GM08714 (cell line): ENCODE results near the gene CDK2AP2.

Experiments
- H3K4me3 ChIP-seq: fragments of 200-500 bp; sonication (Bioruptor generic); 2 replicates; pipeline ENCODE4 v1.5.1; 2014; ENCODE audit warnings: mild to moderate bottlenecking, low read length, inconsistent platforms
- ZNF274 ChIP-seq: IDR thresholded peaks from 2 replicates; pipeline ENCODE4 v1.6.1; 2012; ENCODE audit warnings: mild to moderate bottlenecking, low read depth, low read length

Gene CDK2AP2

GRCh38 chr11:67465189-67465510 lies 42.8 kb downstream of the CDK2AP2 start:
- H3K4me3 ChIP-seq: peak overlapping the region; percentile 81
- TF ChIP-seq ZNF274: no peak

GRCh38 chr11:67464411-67465188 lies 43.4 kb downstream of the CDK2AP2 start:
- peak overlapping the region; percentile 81 for H3K4me3 ChIP-seq
- no peak for TF ChIP-seq ZNF274

GRCh38 chr11:67463680-67464410 lies 44.1 kb downstream of the CDK2AP2 start:
- H3K4me3 ChIP-seq: peak overlapping the region; percentile 37; the same call in 1 of the 2 replicates
- no peak for TF ChIP-seq ZNF274

- no peak overlapping the region for H3K4me3 ChIP-seq
- TF ChIP-seq ZNF274: no peak
These were observed 44.8 kb downstream of the CDK2AP2 start for GRCh38 chr11:67463186-67463585.

GRCh38 chr11:67458266-67458665 lies 49.7 kb downstream of the CDK2AP2 start:
- H3K4me3 ChIP-seq: no peak overlapping the region
- no peak for TF ChIP-seq ZNF274

GRCh38 chr11:67457453-67457852 lies 50.5 kb downstream of the CDK2AP2 start:
- no peak for TF ChIP-seq ZNF274
- H3K4me3 ChIP-seq: no peak overlapping the region
